ENCODE data around the gene UQCRH.
"Not testable (repeated sequence)": the region's sequence is repeated elsewhere in the genome, so short reads cannot be mapped to it uniquely, and the experiment has no call there.

DNA sequence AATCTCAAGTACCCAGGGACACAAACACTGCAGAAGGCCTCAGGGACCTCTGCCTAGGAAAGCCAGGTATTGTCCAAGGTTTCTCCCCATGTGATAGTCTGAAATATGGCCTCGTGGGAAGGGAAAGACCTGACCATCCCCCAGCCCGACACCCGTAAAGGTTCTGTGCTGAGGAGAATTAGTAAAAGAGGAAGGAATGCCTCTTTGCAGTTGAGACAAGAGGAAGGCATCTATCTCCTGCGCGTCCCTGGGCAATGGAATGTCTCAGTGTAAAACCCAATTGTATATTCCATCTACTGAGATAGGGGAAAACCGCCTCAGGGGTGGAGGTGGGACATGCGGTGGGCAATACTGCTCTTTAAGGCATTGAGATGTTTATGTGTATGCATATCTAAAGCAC, 26.3 kb downstream of the UQCRH start:
- TF ChIP-seq, protein P1, sequence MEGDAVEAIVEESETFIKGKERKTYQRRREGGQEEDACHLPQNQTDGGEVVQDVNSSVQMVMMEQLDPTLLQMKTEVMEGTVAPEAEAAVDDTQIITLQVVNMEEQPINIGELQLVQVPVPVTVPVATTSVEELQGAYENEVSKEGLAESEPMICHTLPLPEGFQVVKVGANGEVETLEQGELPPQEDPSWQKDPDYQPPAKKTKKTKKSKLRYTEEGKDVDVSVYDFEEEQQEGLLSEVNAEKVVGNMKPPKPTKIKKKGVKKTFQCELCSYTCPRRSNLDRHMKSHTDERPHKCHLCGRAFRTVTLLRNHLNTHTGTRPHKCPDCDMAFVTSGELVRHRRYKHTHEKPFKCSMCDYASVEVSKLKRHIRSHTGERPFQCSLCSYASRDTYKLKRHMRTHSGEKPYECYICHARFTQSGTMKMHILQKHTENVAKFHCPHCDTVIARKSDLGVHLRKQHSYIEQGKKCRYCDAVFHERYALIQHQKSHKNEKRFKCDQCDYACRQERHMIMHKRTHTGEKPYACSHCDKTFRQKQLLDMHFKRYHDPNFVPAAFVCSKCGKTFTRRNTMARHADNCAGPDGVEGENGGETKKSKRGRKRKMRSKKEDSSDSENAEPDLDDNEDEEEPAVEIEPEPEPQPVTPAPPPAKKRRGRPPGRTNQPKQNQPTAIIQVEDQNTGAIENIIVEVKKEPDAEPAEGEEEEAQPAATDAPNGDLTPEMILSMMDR (IDR thresholded peaks at IDR 0.05; ENCODE audit: low read depth, low read length), result not testable (repeated sequence)
- not testable (repeated sequence) for TF ChIP-seq MYC (IDR thresholded peaks at IDR 0.05; ENCODE audit: low read depth, low read length)
